ENCODE results near the gene ZRANB1.

ZRANB1 gene

DNA sequence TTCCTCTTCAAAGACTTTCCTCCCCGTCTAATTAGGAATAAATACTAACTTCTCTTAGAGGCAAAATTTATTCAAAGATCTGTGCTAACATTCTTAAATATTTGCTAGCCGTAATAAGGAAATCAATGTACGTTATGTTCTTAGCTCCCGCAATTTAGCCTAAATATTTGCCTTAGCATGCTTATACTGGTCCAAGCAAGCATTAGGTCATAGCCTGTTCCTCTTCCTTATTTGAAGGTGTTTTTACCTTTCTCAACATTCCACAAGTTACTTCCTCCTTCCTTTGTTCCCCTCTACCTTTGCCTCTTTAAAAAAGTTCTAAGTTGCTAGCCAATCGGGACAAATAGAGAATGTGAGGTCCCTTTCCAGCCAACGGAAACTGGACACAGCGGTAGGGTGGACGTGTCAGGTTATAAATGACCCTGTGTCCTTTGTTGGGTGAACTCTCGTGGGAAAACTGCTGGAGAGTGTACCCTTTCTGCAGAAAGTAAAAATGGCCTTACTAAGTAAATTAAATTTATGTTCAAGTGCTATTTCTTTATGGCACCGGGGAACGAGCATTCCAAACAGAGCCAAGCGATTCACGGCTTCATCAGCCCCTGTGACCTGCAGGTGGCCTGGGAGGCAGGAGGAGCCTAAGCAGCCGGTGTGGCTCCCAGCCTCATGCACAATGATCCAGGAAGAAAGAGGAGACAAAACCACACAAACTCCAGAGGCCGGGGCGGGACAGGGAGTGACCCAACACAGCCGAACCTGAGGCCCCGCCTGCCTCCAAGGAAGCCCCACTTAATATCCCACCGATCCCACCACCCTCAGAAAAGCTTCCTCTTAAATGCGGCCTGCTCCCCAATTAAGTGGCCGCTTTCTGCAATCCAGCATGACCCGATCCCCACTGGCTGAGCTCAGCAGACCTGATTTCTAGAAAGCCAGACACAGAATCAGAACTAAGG lies 67.0 kb downstream of the ZRANB1 start:
- DNase-seq, result no peak

DNA sequence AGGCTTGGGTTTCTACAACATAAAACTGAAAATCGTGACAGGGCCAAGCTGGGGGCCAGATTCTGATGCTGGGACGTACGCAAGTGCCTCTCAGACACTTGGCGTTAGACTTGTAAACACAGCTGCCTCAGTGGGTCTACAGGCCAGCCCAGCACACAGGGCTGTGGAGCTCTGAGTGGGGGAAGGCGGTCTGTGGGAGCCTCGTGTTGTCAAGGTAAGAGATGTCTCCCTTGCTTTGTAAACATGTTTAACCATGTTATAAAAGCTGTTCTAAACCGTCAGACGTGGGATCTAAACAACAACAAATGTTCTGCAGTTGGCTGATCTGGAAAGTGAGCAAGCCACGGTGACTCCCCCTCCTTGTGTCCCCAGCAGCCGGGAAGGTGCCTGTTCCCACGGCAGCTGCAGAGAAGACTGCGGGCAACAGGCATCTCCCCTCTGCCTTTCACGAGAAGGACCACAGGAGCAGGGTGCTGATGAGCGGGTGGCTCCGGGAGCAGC lies 67.8 kb downstream of the ZRANB1 start:
- no peak for DNase-seq

DNA sequence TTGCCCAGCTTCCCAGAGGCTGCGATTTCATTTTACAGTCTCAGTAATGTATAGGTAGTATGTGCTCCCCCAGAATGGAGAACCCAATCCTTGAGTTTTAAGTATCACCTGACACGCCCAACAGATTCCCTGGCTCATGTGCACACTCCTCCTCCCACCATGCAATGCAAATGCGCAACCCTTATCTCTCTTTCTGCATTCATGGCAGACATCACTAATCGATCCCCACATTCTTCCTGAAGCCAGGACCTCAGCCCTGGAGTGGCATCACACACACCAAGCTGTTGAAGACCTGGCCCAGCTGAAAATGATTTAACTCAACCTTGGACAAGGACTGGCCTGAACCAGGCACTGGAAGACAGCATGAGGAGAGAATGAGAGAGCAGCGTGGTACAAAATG lies 68.4 kb downstream of the ZRANB1 start:
- DNase-seq, result no peak

DNA sequence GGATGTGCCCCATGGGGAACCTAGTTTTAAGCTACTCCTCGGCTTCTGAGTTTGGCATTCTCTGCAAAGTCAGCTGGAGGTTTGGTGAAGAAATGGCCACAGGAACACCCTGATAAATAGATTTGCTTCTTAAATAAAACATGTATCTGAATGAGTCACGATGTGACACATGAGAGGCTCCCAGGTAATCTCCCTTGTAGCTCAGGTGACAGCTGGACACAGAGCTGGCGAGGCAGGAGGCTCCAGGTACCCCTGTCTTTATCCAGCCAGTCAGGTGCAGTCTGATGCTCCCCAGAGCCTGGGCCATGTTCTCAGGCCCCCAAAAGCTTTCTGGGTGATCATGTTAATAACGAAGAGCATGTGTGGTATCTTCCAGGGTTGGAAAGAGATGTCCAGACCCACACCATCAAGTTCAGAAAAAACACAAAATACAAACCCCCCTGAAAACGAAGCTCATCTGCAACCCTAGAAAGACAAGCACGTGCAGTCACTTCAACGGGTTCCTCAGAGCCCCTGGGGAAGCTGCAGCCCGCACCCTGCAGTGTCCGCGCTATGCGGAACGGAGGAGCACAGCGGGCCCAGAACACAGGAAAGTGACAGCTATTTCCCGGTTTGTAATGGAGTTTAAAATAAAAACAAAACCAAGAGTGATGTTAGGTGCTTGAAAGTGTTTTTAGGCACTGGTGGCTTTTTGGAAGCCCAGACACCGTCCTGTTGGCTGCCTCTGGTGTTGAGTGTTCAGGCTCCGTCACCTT lies 69.4 kb downstream of the ZRANB1 start:
- DNase-seq, result no peak

- no peak for DNase-seq
Measured at GRCh38 chr10:125011926-125012705, 70.2 kb downstream of the ZRANB1 start.

GRCh38 chr10:125012851-125013528 lies 71.1 kb downstream of the ZRANB1 start:
- DNase-seq, result no peak

GRCh38 chr10:125013529-125013872 lies 71.6 kb downstream of the ZRANB1 start:
- DNase-seq, result no peak

GRCh38 chr10:125014086-125014830 lies 72.3 kb downstream of the ZRANB1 start:
- DNase-seq, result no peak

DNA sequence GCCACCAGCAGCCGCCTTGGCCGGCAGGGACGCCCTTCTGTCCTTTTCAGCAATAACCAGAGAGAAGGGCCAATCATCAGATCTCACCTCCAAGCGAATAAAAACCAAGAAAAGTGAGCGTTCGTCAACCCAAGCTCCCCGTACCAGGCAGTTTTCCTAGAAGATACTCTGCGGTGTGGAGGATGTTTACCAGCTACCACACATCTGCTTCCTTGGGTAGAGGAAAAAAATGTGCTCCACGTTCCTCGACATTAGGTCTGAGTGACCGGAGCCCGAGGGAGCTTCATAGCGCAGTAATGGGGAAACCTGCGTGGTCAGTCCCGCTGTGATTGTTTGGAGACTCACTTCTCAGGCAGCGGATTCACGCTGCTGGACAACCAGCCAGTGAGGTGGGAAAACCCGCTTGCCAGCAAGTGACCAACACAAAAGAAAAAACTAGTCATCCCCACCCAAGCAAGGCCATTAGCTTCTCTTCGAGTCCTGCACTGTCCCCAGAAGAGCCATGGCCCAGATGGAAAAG lies 73.0 kb downstream of the ZRANB1 start:
- no peak for DNase-seq

DNA sequence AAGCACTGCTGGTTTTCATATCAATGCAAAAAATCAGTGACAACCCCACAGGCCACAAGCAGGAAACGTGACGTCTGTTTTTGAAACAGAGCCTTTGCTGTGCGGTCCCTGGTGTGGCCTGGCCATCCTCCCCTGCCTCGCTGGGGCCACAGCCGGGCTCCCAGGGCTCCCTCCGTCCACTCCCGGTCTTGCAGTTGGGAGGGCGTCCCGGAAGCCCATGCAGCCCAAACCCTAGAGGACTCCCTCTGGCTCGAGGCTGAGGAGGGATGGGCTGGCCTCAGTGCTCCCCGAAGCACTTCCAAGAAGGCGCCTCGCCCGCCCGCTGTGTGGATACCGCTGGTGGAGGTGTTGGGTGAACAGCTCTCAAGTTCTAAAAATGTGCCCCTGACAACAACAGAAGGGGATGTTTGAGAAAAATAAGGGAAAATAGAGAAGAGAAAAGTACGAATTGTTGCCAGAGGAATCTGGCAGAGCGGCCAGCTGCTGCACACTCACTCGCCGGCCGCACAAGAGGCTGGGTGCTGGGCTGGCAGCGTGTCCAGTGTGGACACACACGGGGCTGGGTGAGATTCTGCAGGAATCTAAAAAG lies 73.5 kb downstream of the ZRANB1 start:
- DNase-seq, result no peak

DNA sequence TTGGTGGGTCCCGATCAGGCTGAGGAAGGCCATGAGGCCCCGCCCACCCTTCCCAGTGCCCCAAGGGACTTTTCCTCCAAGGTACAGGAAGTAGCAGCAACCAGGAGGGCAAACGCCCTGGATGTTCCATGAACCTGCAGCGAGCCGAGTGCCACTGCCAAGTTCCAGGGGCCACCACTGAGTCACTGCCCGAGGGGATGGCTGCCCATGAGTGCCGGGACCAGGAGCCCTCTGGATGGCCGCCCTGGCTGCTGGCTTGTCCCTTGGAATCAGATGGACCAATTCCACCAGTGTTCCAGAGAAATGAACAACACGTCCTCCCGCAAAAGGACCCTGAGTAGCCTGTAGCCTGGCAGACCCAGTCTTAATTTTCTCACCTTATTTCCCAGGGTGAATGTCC lies 74.2 kb downstream of the ZRANB1 start:
- DNase-seq, result no peak

GRCh38 chr10:125016611-125017202 lies 74.8 kb downstream of the ZRANB1 start:
- no peak for DNase-seq

DNA sequence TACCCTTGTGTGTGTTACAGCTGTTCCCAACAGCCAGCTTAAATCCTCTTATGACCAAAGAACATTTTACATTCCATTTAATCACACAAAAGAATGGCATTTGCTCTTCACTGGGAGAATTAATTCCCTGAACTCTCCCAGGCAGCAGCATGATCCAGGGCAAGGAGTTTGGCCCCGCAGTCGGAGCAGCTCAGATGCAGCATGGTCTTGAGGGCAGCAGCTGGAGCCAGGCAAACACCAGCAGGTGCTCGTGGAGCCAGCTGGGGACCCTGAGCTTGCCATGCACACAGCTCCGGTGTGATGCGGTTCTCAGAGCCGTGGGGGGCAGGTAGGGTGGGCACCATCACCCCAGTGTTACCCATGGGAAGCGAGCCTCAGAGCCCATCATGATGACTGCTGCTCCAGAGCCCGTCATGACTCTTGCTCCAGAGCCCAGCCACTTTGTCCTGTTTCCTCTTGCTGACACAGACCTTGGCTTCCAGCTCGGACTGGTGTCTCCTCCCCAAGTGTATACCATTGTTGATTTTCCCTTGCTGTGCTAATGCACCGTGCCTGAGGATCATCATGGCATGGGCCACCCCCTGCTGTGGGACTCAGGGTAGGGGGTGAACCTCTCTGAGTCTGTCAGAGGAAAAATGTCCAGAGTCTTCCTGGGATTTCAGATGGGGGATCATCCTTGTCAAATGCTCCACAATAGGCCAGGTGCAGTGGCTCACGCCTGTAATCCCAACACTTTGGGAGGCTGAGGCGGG lies 75.8 kb downstream of the ZRANB1 start:
- DNase-seq, result no peak

DNA sequence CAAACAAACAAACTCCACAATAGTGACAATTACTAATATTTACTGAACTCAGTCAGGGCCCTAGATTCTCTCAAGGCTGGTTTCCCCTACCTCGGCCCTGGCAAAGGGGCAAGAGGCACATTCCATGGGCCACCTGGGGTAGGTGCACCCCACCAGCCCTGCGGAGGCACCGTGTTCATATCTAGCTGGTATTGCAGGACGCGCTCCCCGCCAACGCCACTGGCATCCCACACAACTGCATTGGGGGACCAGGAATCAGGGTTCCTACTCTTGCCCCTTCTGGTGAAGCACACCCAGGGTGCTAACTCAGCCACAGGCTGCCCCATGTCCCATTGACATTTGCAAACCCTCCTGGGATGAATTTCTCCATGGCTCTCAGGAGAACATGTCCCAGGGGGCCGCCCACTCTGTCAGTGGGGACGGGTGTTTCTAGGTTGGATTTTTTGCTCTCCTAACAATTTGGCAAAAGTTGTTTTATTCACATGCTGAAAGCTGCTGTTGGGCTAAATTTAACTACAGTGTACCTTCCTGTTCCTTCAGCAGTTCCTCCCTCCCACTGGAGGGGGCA lies 76.7 kb downstream of the ZRANB1 start:
- no peak for DNase-seq

DNA sequence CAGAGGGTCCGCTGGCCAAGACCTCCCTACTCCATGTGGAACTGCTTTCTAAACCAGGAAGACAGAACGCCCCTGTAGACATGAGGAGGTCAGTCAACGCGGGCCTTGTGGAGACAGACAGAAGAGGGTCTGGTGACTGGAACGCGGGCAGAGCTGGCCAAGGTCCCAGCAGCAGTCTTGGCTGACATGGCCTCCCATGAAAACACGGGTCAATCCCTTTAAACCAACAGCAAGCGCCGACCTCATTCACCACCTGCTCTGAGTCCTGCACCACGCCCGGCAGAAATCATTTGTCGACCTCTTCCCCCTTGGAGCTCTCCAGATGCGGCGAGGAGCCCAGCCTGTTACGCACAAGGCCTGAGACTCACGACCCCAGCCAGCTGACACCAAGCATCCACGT lies 78.5 kb downstream of the ZRANB1 start:
- no peak for DNase-seq

GRCh38 chr10:125020871-125021270 lies 78.9 kb downstream of the ZRANB1 start:
- DNase-seq, result no peak

- no peak for DNase-seq
Measured at GRCh38 chr10:125021686-125022344, 79.9 kb downstream of the ZRANB1 start.

DNA sequence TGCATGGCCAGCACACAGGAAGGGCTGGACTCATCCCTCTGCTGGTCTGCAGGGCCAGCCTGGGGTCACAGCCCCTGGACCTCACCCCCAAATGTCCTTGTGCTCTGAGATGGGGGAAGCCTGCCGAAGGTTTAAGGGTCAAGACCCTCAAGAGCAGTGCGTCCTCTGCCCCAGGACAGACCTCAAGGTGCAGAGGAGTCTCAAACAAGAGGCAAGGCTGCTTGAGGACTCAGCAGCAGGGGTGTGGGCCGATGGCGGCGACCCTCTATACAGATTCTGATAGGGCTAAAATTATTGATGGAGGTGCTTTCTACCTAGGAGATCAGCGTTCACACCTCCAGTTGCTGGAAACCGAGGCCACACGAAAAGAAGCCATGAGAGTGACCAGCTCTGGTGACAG lies 80.7 kb downstream of the ZRANB1 start:
- DNase-seq, result no peak

DNA sequence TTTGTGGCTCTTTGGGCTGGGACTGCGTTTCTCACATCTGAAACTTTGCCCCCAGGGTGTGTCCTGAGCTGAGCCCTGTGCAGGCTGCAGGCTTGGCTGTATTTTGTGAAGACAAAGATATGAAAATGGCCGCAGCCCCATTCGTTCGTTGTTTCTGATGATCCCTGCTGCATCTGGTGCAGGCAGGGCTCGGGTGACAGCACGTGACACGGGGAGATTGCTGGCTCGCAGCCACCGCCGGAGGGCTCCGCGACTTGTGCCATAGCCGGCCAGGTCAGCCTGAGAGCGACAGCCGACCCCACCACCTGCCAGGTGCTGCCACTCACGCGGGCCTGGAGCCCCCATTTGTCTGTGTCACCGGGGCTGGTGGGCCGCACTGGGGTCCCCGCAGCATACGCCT lies 81.3 kb downstream of the ZRANB1 start:
- DNase-seq, result no peak

Data from stimulated activated CD4-positive, alpha-beta T cell treated with anti-CD3 and anti-CD28 coated beads, Interleukin-15, amount 100 ng/mL, for 24 hours (primary cell).